ENCODE results near the gene IL1RAPL1. TPM values are rescaled to one million over a fixed set of nuclear protein-coding genes. Genes with fewer than 3 reads are reported as not detected.

Gene IL1RAPL1
- total RNA-seq, 1 donor from 2014 or later: 3.6 TPM

- peaks cover 3% of the 10 kb centered on the region for H3K27me3 Mint-ChIP-seq
- DNase-seq (ENCODE audit: low spot score, unreplicated experiment): no peak
- no peak for TF ChIP-seq CTCF (IDR thresholded peaks at IDR 0.05; ENCODE audit: unreplicated experiment)
- peaks cover 3% of the 10 kb centered on the region for H3K4me1 Mint-ChIP-seq (ENCODE audit: low read depth)
- H3K9me3 Mint-ChIP-seq (ENCODE audit: low read depth): no peaks in the 10 kb centered on the region
- no peak overlapping the region for H3K27ac Mint-ChIP-seq
- no peaks in the 10 kb centered on the region for H3K36me3 Mint-ChIP-seq (ENCODE audit: insufficient read depth)
- no peak overlapping the region for H3K4me3 Mint-ChIP-seq (ENCODE audit: low read depth)
These were observed 8.1 kb downstream of the IL1RAPL1 start for GRCh38 chrX:28595346-28595745.

- no peaks in the 10 kb centered on the region for H3K9me3 Mint-ChIP-seq (ENCODE audit: low read depth)
- no peak for TF ChIP-seq CTCF (IDR thresholded peaks at IDR 0.05; ENCODE audit: unreplicated experiment)
- H3K27ac Mint-ChIP-seq: no peak overlapping the region
These were observed 12.7 kb downstream of the IL1RAPL1 start for GRCh38 chrX:28599957-28600356.

GRCh38 chrX:28609003-28609402 is 21.8 kb downstream of the IL1RAPL1 start:
- peaks cover 11% of the 10 kb centered on the region for H3K4me1 Mint-ChIP-seq (ENCODE audit: low read depth)
- H3K4me3 Mint-ChIP-seq (ENCODE audit: low read depth): no peak overlapping the region
- H3K27me3 Mint-ChIP-seq: no peaks in the 10 kb centered on the region
- TF ChIP-seq CTCF (IDR thresholded peaks at IDR 0.05; ENCODE audit: unreplicated experiment): no peak
- DNase-seq (ENCODE audit: low spot score, unreplicated experiment): no peak
- H3K9me3 Mint-ChIP-seq (ENCODE audit: low read depth): no peaks in the 10 kb centered on the region
- no peaks in the 10 kb centered on the region for H3K36me3 Mint-ChIP-seq (ENCODE audit: insufficient read depth)
- no peak overlapping the region for H3K27ac Mint-ChIP-seq

More at GRCh38 chrX:28599957-28600356, 12.7 kb downstream of the IL1RAPL1 start:
- Mint-ChIP-seq H3K4me3 (ENCODE audit: low read depth) (no peak overlapping the region), H3K27me3 (no peaks in the 10 kb centered on the region), H3K4me1 (ENCODE audit: low read depth) (no peaks in the 10 kb centered on the region), H3K36me3 (ENCODE audit: insufficient read depth) (no peaks in the 10 kb centered on the region)
- DNase-seq (ENCODE audit: low spot score, unreplicated experiment): no peak

GRCh38 chrX:28609917-28610613 is 22.8 kb downstream of the IL1RAPL1 start:
- Mint-ChIP-seq H3K27ac (no peak overlapping the region), H3K9me3 (ENCODE audit: low read depth) (no peaks in the 10 kb centered on the region), H3K27me3 (no peaks in the 10 kb centered on the region), H3K36me3 (ENCODE audit: insufficient read depth) (no peaks in the 10 kb centered on the region), H3K4me1 (ENCODE audit: low read depth) (peaks cover 11% of the 10 kb centered on the region), H3K4me3 (ENCODE audit: low read depth) (no peak overlapping the region)
- TF ChIP-seq CTCF (IDR thresholded peaks at IDR 0.05; ENCODE audit: unreplicated experiment): no peak
- DNase-seq (ENCODE audit: low spot score, unreplicated experiment): no peak

- no peak for DNase-seq (ENCODE audit: low spot score, unreplicated experiment)
- Mint-ChIP-seq H3K4me1 (ENCODE audit: low read depth) (peaks cover 11% of the 10 kb centered on the region), H3K27me3 (no peaks in the 10 kb centered on the region), H3K9me3 (ENCODE audit: low read depth) (no peaks in the 10 kb centered on the region), H3K27ac (no peak overlapping the region), H3K4me3 (ENCODE audit: low read depth) (no peak overlapping the region), H3K36me3 (ENCODE audit: insufficient read depth) (no peaks in the 10 kb centered on the region)
- no peak for TF ChIP-seq CTCF (IDR thresholded peaks at IDR 0.05; ENCODE audit: unreplicated experiment)
These were observed 23.5 kb downstream of the IL1RAPL1 start for GRCh38 chrX:28610746-28611145.
